ENCODE results near the gene CRCP. TPM values are rescaled to one million over a fixed set of nuclear protein-coding genes. Genes with fewer than 3 reads are reported as not detected.
"Not testable (repeated sequence)": the region's sequence is repeated elsewhere in the genome, so short reads cannot be mapped to it uniquely, and the experiment has no call there.

Gene CRCP
- total and polyA plus RNA-seq, 10 donors, result 11.5 to 46.2 (median 41.7) TPM

GRCh38 chr7:66143876-66144332 is 29.3 kb downstream of the CRCP start:
- H3K9me3 ChIP-seq, result no peaks in the 10 kb centered on the region
- peaks cover 0 to 71% (median 28%) of the 10 kb centered on the region in 6 donors for H3K4me1 ChIP-seq
- H3K4me3 ChIP-seq, result no peak overlapping the region
- no peak for DNase-seq
- intact Hi-C loops (cut with DNase I; ENCODE audit: low total_unique reads), result no loop called here
- TF ChIP-seq CTCF (IDR thresholded peaks at IDR 0.05 in 8 of 11, conservative IDR thresholded peaks at IDR 0.05 in 3 of 11) (no peak), POLR2A (IDR thresholded peaks at IDR 0.05) (no peak), POLR2AphosphoS5 (IDR thresholded peaks at IDR 0.05) (no peak)
- WGBS, 5 donors, result 80 to 94% (median 88%) methylated on average over 2 of the region's 2 CpGs
- peak overlapping the region; percentile 11 to 81 (median 66) for H3K27ac ChIP-seq
- H3K36me3 ChIP-seq, result peaks cover 0 to 99% (median 54%) of the 10 kb centered on the region in 6 donors
- H3K27me3 ChIP-seq (replicated peaks in 1 of 7), result no peaks in the 10 kb centered on the region

- 84 to 93% (median 90%) methylated on average over 17 of the region's 17 CpGs for WGBS, 5 donors
- TF ChIP-seq POLR2A (IDR thresholded peaks at IDR 0.05), result no peak
- peak in 2 of 3 donors; percentile 57 to 63 for TF ChIP-seq POLR2AphosphoS5 (IDR thresholded peaks at IDR 0.05)
- peak in 1 of 11 experiments; percentile 10 for TF ChIP-seq CTCF (IDR thresholded peaks at IDR 0.05 in 8 of 11, conservative IDR thresholded peaks at IDR 0.05 in 3 of 11)
- Histone ChIP-seq H3K27ac (peak overlapping the region in 6 of 8 donors; percentile 4 to 73 (median 24)), H3K9me3 (no peaks in the 10 kb centered on the region), H3K4me1 (peaks cover 0 to 86% (median 39%) of the 10 kb centered on the region in 6 donors), H3K27me3 (replicated peaks in 1 of 7) (no peaks in the 10 kb centered on the region), H3K4me3 (no peak overlapping the region), H3K36me3 (peaks cover 0 to 96% (median 45%) of the 10 kb centered on the region in 6 donors)
- intact Hi-C loops (cut with DNase I; ENCODE audit: low total_unique reads), result no loop called here
- no peak for DNase-seq
Measured at GRCh38 chr7:66145400-66146104, 30.9 kb downstream of the CRCP start.

GRCh38 chr7:66146701-66147100 is 32.1 kb downstream of the CRCP start:
- H3K4me3 ChIP-seq, result no peak overlapping the region
- peaks cover 0 to 94% (median 38%) of the 10 kb centered on the region in 6 donors for H3K36me3 ChIP-seq
- H3K27me3 ChIP-seq (replicated peaks in 1 of 7), result no peaks in the 10 kb centered on the region
- H3K4me1 ChIP-seq, result peaks cover 7 to 84% (median 44%) of the 10 kb centered on the region in 6 donors
- WGBS, 5 donors, result 87 to 96% (median 91%) methylated on average over 5 of the region's 5 CpGs
- no peak for DNase-seq
- no peaks in the 10 kb centered on the region for H3K9me3 ChIP-seq
- peak overlapping the region in 3 of 8 donors; percentile 79 to 83 (median 82) for H3K27ac ChIP-seq
- TF ChIP-seq POLR2A (IDR thresholded peaks at IDR 0.05) (no peak), POLR2AphosphoS5 (IDR thresholded peaks at IDR 0.05) (no peak), CTCF (IDR thresholded peaks at IDR 0.05 in 8 of 11, conservative IDR thresholded peaks at IDR 0.05 in 3 of 11) (no peak)
- intact Hi-C loops (cut with DNase I; ENCODE audit: low total_unique reads), result no loop called here

GRCh38 chr7:66147657-66148056 is 33.0 kb downstream of the CRCP start:
- 96 to 99% (median 96%) methylated on average over 4 of the region's 4 CpGs for WGBS, 5 donors
- H3K4me3 ChIP-seq; DNase-seq; H3K9me3 ChIP-seq; intact Hi-C loops (cut with DNase I; ENCODE audit: low total_unique reads); H3K27me3 ChIP-seq (replicated peaks in 1 of 7): not testable (repeated sequence)
- H3K4me1 ChIP-seq, result peaks cover 7 to 88% (median 40%) of the 10 kb centered on the region in 6 donors
- peak overlapping the region; percentile 56 to 90 (median 80) for H3K27ac ChIP-seq
- H3K36me3 ChIP-seq, result peaks cover 0 to 94% (median 43%) of the 10 kb centered on the region in 6 donors

Measured in spleen (tissue), 11 donors.